Posterior vena cava (tissue), 2 donors: Measurements from ENCODE around the gene SETDB2. TPM values are rescaled to one million over a fixed set of nuclear protein-coding genes. Genes with fewer than 3 reads are reported as not detected.

Source experiments
- DNase-seq: peaks from one replicate; pipeline ENCODE4 v3.0.0-alpha.2; 2020; ENCODE audit warnings: low spot score
- intact Hi-C, 2 donors: fragments of 100-400 bp; cut with DNase I; formaldehyde crosslinking; loops; one replicate each; pipeline versions ENCODE4 v1.14.1 to v1.14.2; 2022 to 2023
- long read RNA-seq, 2 donors: library from polyadenylated mRNA; unstranded; transcript quantifications; one replicate each; pipeline ENCODE4 v2.0.0, GENCODE V29; 2020 to 2021
- total RNA-seq, 2 donors: library from RNA; stranded (reverse); fragmentation: NEBNext Ultra II Directional; extraction: Animal tissue kit (Norgen Biotek cat#: 25700); gene quantifications; one replicate each; pipeline ENCODE4 v1.2.1, GENCODE V29; 2021
- donor health status: DM: yes; HTN: yes; CAD: no.
- donor health status: DM: yes; HTN: yes; CAD: no.

Gene SETDB2, protein sequence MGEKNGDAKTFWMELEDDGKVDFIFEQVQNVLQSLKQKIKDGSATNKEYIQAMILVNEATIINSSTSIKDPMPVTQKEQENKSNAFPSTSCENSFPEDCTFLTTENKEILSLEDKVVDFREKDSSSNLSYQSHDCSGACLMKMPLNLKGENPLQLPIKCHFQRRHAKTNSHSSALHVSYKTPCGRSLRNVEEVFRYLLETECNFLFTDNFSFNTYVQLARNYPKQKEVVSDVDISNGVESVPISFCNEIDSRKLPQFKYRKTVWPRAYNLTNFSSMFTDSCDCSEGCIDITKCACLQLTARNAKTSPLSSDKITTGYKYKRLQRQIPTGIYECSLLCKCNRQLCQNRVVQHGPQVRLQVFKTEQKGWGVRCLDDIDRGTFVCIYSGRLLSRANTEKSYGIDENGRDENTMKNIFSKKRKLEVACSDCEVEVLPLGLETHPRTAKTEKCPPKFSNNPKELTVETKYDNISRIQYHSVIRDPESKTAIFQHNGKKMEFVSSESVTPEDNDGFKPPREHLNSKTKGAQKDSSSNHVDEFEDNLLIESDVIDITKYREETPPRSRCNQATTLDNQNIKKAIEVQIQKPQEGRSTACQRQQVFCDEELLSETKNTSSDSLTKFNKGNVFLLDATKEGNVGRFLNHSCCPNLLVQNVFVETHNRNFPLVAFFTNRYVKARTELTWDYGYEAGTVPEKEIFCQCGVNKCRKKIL
- 10 to 100 TPM; 11.0 to 11.7 TPM for total RNA-seq
- long read RNA-seq, donor 1, partial matches to known transcripts = 3 of 5 reads
- long read RNA-seq, donor 1, other reads (novel, unspliced or antisense) = 2 of 5 reads
- long read RNA-seq, donor 2, partial matches to known transcripts = 3 of 10 reads
- long read RNA-seq, donor 2, other reads (novel, unspliced or antisense) = 7 of 10 reads

DNA sequence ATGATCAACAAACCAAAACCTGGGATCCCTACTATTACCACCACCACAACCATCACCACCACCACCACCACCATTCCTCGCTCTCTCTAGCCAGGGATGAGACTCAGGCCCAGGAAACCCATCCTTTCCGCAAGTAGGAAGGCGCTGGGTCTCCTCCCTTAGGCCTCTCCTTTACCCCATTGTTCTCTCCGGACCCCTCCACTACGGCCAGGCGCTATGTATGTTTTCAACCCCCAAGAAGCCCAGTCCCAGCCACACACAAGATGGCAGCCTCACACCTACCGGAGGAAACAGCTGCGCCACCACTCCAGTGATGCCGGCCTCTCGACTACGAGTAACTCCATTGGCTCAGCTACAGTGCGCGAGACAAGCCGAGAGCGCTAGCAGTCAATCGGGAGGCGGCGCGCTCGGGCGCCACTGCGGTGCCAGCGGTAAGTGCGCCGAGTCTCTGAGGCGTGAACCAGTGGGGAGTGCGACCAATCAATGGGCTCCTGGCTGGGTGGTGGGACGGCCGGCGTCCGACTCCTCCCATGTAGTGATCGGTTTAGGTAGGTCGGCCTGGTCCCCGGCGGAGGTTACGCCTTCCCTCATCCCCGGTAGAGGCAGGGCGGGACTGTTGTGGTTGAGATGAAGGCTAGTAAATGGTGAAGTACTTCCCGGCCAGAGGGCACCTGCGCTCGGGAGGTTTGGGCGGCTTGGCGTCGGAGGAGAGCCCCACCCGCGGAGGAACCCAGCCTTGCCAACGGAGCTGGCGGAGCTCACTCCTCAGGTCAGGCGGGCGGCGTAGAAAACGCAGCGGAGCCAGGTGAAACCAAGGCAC lies at the start of gene SETDB2, which contains the start of gene CAB39L:
TSS of gene SETDB2 (plus strand) at position 571 of the 820 bp plus-strand sequence. CDS start 7,620 bp downstream, outside the sequence.
TSS of gene CAB39L (minus strand) at position 361 of the 820 bp plus-strand sequence. CDS start 61,154 bp downstream, outside the sequence.
- DNase-seq = peak; percentile 100
- intact Hi-C loops = no loop called here

DNA sequence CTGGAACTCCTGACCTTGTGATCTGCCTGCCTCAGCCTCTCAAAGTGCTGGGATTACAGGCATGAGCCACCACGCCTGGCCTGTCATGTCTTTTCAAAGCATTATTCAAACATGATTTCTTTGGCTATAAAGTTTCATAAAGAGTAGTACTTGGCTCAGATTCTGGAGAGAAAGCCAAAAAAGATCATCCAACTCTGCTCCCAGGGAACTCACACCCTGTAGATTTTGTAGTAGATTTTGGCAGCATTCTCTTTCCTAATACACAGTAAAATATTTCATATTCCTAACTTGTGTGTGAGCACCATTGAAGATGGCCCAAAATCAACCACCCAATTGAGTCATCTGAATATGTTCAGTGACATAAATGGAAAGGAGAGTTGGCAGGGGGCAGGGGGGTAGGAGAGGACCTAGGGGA lies 48.6 kb upstream of the SETDB2 start:
- intact Hi-C loops = no loop called here
- DNase-seq = no peak

DNA sequence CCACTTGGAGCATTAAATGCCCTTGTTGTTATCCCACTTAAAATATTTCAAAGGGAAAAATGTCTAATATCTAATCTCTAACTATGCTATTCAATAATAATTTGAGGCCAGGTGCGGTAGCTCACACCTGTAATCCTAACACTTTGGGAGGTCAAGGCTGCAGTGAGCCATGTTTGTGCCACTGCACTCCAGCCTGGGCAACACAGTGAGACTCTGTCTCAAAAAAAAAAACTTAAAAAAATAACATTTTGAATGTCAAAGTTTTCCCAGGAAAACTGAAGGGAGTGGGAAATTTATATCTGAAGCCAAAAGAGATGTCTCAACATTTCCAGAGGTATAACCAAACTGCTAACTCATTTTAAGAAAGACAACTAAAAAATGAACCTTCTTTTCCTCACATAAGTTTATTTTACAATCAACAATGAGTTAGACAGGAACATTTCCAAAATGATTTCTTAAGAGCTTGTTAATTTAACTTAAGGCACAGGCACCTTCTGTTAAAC lies 48.1 kb upstream of the SETDB2 start:
- intact Hi-C loops = no loop called here
- DNase-seq = no peak

DNA sequence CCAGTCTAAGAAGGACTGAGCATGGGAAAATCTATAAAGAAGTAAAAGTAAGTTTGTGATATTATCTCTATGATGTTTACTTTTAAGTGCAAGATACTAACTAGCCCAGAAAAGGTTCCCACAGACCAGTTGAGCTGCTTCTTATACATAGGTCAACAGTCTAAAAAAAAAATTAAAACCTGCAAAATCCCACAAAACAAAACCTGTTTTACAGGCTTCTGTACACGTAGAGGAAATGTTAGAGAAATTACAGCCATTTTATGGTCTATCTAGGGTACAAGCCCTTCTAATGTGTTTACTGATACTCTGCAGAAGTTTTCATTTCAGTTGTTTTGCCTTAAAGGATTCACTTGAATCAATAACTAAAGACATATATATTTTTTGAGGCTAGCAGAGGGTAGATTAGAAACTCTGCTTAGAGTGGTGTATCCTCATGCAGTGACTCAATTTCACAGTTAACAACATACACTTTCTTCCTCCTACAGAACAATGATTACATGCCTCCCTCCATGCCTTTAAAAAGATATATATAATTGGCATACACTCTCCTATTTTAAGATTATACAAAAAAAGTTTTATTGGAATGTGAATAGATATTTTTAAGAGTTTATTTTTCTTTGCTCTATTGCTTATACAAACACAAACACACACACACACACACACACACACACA lies 44.1 kb upstream of the SETDB2 start:
- intact Hi-C loops = no loop called here
- no peak for DNase-seq

DNA sequence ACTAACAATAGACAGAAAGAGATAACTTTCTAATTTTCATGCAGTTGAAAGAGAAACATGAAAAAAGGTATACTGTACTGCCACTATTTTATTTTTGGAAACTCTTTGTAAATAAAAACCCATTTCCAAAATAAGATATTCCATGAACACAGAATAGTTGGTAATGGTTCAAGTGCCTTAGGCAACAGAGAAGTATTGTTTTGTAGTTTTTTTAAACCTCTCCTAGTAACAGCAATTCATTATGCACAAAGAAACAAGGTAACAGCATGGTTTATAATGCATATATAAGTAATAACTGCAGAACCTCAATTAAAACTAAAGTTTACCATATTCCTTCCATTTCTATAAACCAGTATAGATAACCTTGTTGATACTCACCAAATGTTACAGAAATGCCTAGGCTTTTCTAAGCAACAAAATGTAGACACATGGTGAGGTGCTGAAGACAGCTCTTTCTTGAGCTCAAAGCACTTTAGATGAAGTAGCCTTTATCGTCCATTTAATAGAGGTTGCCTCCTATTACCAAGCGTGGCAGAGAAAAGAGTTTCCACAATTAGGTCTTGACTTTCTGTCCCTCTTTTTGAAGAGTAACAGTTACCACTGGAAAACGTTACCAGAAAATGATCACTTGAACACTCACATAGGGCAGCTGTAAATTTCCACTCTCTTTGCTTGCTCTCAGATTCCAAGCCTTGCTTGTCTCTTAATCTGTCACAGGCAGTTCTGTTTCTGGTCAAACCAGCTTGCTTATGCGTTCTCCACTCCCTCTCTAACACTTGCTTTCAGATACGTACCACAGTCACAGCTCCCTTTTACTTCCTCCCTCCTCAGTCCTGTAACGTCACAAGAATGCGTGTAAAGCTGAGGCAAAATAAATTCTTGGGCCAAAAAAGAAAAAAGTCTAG lies 43.1 kb upstream of the SETDB2 start:
- intact Hi-C loops = no loop called here
- no peak for DNase-seq

GRCh38 chr13:49403996-49404702 lies 39.9 kb upstream of the SETDB2 start:
- DNase-seq = no peak
- intact Hi-C loops = no loop called here

GRCh38 chr13:49404703-49405020 lies 39.4 kb upstream of the SETDB2 start:
- no peak for DNase-seq
- intact Hi-C loops = no loop called here

DNA sequence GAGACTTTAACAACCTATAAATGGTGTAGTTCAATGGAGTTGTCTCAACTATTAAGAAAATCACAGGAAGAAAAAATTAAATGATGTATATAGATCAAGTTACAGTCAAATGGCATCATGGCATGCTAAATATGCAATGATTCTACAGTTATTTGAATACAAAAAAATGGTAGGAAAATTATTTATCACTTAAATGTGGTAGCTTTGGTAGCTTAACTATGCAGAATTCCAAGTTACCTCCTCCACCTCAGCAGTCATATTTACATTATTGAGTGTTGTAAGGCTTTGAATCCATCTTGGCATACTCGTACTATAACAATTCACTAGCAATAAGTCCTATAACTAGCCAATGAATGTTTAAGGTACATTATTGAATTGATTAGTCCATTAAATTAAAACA lies 37.0 kb upstream of the SETDB2 start:
- intact Hi-C loops = no loop called here
- DNase-seq = no peak

DNA sequence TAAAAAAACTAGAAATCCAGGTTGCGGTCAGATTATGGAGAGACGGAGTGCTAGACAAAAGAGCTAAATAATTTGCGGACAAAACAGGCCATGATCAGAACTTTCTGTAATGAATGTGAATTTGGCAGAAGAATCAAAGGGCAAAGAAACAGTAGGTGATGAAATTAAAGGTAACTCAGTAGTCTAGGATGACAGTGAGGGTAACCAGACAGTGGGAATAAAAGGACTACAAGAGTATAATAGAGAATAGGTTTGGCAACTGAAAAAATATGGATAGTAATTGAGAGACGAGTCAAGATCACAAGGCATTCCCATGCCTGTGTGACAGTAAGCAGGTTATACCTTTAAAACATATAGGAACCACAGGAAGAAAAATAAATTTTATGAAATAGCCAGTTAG lies 36.1 kb upstream of the SETDB2 start:
- intact Hi-C loops = no loop called here
- no peak for DNase-seq

- intact Hi-C loops = no loop called here
- no peak for DNase-seq
Observed at GRCh38 chr13:49409008-49409407, 35.1 kb upstream of the SETDB2 start.

DNA sequence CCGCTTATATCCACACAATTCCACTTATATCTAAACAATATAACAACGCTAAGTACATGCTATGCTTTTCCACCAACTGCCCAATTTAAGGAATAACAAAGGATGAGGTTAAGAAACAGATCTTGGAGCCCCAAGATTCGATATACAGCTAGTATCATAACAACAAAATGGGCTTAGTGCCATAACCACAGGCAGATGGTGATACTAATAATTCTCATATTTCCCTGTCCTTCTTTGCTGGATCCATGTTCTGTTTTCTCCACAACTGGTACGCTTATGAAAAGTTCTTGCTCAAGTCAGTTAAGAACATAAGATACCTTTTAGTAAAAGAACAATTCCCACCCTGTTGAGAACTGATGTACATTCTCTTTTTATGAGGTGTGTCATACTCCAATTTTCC lies 34.1 kb upstream of the SETDB2 start:
- DNase-seq = no peak
- intact Hi-C loops = no loop called here

- intact Hi-C loops = no loop called here
- DNase-seq = no peak
Observed at GRCh38 chr13:49410477-49410876, 33.6 kb upstream of the SETDB2 start.

DNA sequence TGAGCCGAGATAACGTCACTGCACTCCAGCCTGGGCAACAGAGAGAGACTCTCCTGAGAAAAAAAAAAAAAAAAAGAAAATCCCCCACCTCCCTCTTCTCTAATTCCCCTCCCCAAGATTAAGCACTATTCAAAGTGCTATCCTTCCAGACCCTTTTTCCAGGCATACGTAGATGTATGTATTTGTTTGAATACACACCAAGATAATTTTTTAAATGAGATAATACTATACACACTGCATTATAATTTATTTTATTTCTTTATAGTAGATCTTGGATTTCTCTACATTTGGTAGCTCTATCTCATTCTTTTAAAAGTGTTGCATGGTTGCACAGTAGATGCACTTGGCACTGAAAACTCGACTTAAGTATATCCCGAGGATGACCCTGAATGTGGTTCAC lies 32.7 kb upstream of the SETDB2 start:
- no peak for DNase-seq
- intact Hi-C loops = no loop called here

DNA sequence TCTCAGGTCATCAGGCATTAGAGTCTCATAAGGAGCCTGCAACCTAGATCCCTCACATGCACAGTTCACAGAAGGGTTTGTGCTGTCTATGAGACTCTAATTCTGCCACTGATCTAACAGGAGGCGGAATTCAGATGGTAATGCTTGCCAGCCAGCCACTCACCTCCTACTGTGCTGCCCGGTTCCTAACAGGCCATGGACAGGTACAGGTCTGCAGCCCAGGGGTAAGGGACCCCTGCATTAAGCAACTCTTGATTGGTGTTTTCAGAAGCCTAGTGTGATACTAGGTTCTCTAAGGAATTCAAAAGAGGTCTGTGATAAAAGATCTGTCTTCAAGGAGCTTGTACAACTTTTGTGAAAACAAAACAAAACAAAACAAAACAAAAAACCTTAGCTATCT lies 31.3 kb upstream of the SETDB2 start:
- intact Hi-C loops = no loop called here
- DNase-seq = no peak

DNA sequence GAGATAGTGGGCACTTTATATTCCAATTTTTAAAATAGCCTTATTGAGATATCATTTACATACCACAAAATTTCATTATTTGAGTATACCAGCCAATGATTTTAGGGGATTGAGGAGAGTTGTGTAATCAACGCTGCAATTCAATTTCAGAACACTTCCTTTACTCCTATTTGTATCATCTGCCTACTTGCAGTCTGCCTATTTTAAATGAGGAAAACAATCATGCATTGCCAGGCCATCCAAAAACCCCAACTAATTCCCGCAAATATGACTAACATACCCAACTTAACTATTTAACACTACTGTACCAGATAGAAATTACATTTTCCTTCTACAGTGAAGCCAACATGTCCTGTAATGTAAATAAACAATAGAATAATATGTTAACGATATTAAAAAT lies 26.9 kb upstream of the SETDB2 start:
- intact Hi-C loops = no loop called here
- no peak for DNase-seq

DNA sequence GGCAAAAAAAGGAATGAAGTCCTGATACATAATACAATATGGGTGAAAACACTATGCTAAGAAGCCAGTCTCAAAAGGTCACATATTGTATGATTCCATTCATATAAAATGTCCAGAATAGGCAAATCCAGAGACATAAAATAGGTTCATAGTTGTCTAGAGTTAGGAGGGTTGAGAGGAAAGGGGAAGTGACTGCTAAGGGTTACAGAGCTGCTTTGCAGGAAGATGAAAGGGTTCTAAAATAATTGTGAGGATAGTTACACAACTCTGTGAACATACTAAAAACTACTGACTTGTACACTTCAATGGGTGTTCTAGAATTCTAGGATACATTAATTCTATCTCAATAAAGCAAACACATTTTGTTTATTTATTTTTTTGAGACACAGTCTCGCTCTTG lies 25.9 kb upstream of the SETDB2 start:
- intact Hi-C loops = no loop called here
- no peak for DNase-seq

DNA sequence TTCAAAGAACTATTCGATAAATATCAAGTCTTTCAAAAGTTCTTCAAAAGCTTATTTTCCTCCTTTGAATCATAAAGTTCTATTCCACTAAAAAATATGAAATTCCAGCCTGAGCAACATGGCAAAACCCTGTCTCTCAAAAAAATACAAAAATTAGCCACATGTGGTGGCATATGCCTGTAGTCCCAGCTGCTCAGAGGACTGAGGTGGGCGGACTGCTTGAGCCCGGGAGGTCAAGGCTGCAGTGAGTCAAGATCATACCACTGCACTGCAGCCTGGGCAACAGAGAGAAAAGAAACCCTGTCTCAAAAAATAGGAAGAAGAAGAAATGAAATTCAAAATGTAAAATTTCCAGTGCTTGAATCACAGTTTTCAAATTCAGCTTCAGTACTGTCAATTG lies 24.8 kb upstream of the SETDB2 start:
- DNase-seq = no peak
- intact Hi-C loops = no loop called here
